ENCODE data around the gene COX8A. TPM values are rescaled to one million over a fixed set of nuclear protein-coding genes. Genes with fewer than 3 reads are reported as not detected.

The COX8A gene
- total RNA-seq, 4 donors from 2014 or later, result 41.0 to 359 (median 139) TPM

GRCh38 chr11:63986156-63986931 is 11.9 kb downstream of the COX8A start, which contains the start of gene OTUB1:
Gene OTUB1, plus strand, starts transcription at chr11:63986438. Its CDS starts 19 bp downstream, at chr11:63986457.
- intact Hi-C loops (cut with DNase I; ENCODE audit: low total_unique reads), result no loop called here
- no peaks in the 10 kb centered on the region for H3K36me3 ChIP-seq
- no peaks in the 10 kb centered on the region for H3K27me3 ChIP-seq
- H3K4me3 ChIP-seq, result peak within 1 kb of the TSS; percentile 82 to 85
- H3K4me1 ChIP-seq, result peaks cover 0 to 7% of the 10 kb centered on the region in 2 donors
- peak within 1 kb of the TSS; percentile 78 to 86 for H3K27ac ChIP-seq
- peak; percentile 52 to 56 for TF ChIP-seq POLR2A (IDR thresholded peaks at IDR 0.05)
- TF ChIP-seq CTCF (IDR thresholded peaks at IDR 0.05), result no peak
- DNase-seq, result peak; percentile 87 to 89
- H3K9me3 ChIP-seq, result no peaks in the 10 kb centered on the region

GRCh38 chr11:63986932-63987513 is 12.6 kb downstream of the COX8A start:
- DNase-seq, result no peak

GRCh38 chr11:63991558-63991957 is 17.1 kb downstream of the COX8A start:
- DNase-seq, result no peak
- Histone ChIP-seq H3K4me1 (peaks cover 0 to 7% of the 10 kb centered on the region in 2 donors), H3K36me3 (no peaks in the 10 kb centered on the region), H3K27me3 (no peaks in the 10 kb centered on the region), H3K9me3 (no peaks in the 10 kb centered on the region), H3K27ac (no peak overlapping the region), H3K4me3 (no peak overlapping the region)
- intact Hi-C loops (cut with DNase I; ENCODE audit: low total_unique reads), result no loop called here
- no peak for TF ChIP-seq CTCF (IDR thresholded peaks at IDR 0.05)
- no peak for TF ChIP-seq POLR2A (IDR thresholded peaks at IDR 0.05)

More at GRCh38 chr11:63986932-63987513, 12.6 kb downstream of the COX8A start:
- Histone ChIP-seq H3K4me1 (peaks cover 0 to 7% of the 10 kb centered on the region in 2 donors), H3K9me3 (no peaks in the 10 kb centered on the region), H3K27ac (peak overlapping the region; percentile 78 to 86), H3K4me3 (peak overlapping the region; percentile 82 to 85), H3K36me3 (no peaks in the 10 kb centered on the region), H3K27me3 (no peaks in the 10 kb centered on the region)
- intact Hi-C loops (cut with DNase I; ENCODE audit: low total_unique reads), result no loop called here
- TF ChIP-seq CTCF (IDR thresholded peaks at IDR 0.05) (no peak), POLR2A (IDR thresholded peaks at IDR 0.05) (no peak)

GRCh38 chr11:63993100-63993499 is 18.7 kb downstream of the COX8A start:
- H3K9me3 ChIP-seq, result no peaks in the 10 kb centered on the region
- no peaks in the 10 kb centered on the region for H3K27me3 ChIP-seq
- intact Hi-C loops (cut with DNase I; ENCODE audit: low total_unique reads), result no loop called here
- H3K27ac ChIP-seq, result no peak overlapping the region
- no peak overlapping the region for H3K4me3 ChIP-seq
- TF ChIP-seq POLR2A (IDR thresholded peaks at IDR 0.05) (no peak), CTCF (IDR thresholded peaks at IDR 0.05) (no peak)
- no peak for DNase-seq
- no peaks in the 10 kb centered on the region for H3K4me1 ChIP-seq
- H3K36me3 ChIP-seq, result no peaks in the 10 kb centered on the region

GRCh38 chr11:63993993-63994392 is 19.6 kb downstream of the COX8A start:
- intact Hi-C loops (cut with DNase I; ENCODE audit: low total_unique reads), result no loop called here
- Histone ChIP-seq H3K4me3 (no peak overlapping the region), H3K27ac (no peak overlapping the region), H3K4me1 (peaks cover 0 to 3% of the 10 kb centered on the region in 2 donors), H3K36me3 (no peaks in the 10 kb centered on the region), H3K27me3 (no peaks in the 10 kb centered on the region), H3K9me3 (no peaks in the 10 kb centered on the region)
- DNase-seq, result no peak
- TF ChIP-seq POLR2A (IDR thresholded peaks at IDR 0.05) (no peak), CTCF (IDR thresholded peaks at IDR 0.05) (no peak)

Data from uterus (tissue), 4 donors.